HepG2 (cell line): ENCODE results near the gene PCNP. TPM values are rescaled to one million over a fixed set of nuclear protein-coding genes. Genes with fewer than 3 reads are reported as not detected.
"Not testable (repeated sequence)": the region's sequence is repeated elsewhere in the genome, so short reads cannot be mapped to it uniquely, and the experiment has no call there.

Source experiments
- ATAC-seq: fragments of 200-7000 bp; cut with Tn5 transposase; 3 replicates; pipeline ENCODE4 v1.9.1; 2020; ENCODE audit warnings: mild to moderate bottlenecking, moderate library complexity
- BruUV-seq: library from RNA; stranded (reverse); fragments of 400-500 nt; replicated peaks from 2 replicates; lab custom pipeline; 2021; lab: Mats Ljungman, UMichigan
- CTCF ChIA-PET: fragments of 300-600 bp; formaldehyde crosslinking; extraction: SDS; loops from one replicate; lab custom pipeline; 2021; ENCODE audit warnings: low total read pairs, inconsistent platforms, low intra/inter-chr PET ratio; lab: Yijun Ruan, JAX
- POLR2A ChIA-PET: fragments of 350-600 bp; sonication (Branson Sonifier 250); formaldehyde crosslinking; loops from one replicate; lab custom pipeline; 2020; ENCODE audit warnings: antibody characterized with exemption, inconsistent platforms; lab: Yijun Ruan, JAX
- DNase-seq: peaks from one replicate; pipeline ENCODE4 v3.0.0-alpha.2; 2015; ENCODE audit warnings: low spot score
- FAIRE-seq: peaks from 3 replicates; lab custom pipeline; 2011; peaks lifted over from hg19 to GRCh38; lab: Jason Lieb, UNC
- H2AFZ ChIP-seq: one replicate; pipeline ENCODE4 v1.6.1; 2011; ENCODE audit warnings: low read length, inconsistent platforms
- H3K27ac ChIP-seq: fragments of 300-600 bp; 3 replicates; pipeline ENCODE4 v1.8.0; 2011; ENCODE audit warnings: mixed run types, mild to moderate bottlenecking, mixed read lengths, low read length, inconsistent platforms; ENCODE audit not compliant: insufficient read depth; ENCODE audit errors: extremely low read length
- H3K27me3 ChIP-seq, 2 experiments: fragments of 200-600 bp in 1 of 2; 2 replicates in 1 of 2; 3 replicates in 1 of 2; pipeline versions ENCODE4 v1.6.0 to v1.8.0; 2011; ENCODE audit warnings: low read length in 2 of 2, mild to moderate bottlenecking in 2 of 2, moderate library complexity in 2 of 2, inconsistent platforms in 1 of 2; ENCODE audit not compliant: insufficient read depth in 2 of 2, control insufficient read depth in 1 of 2
- H3K36me3 ChIP-seq, 2 experiments: fragments of 200-600 bp in 1 of 2; replicated peaks in 1 of 2; 2 replicates in 1 of 2; 3 replicates in 1 of 2; pipeline versions ENCODE4 v1.5.1 to v1.8.0; 2011; ENCODE audit warnings: low read length in 2 of 2, inconsistent platforms in 1 of 2; ENCODE audit not compliant: insufficient read depth in 2 of 2, control insufficient read depth in 1 of 2
- H3K4me1 ChIP-seq: 2 replicates; pipeline ENCODE4 v1.5.1; 2012; ENCODE audit warnings: low read length, inconsistent platforms; ENCODE audit not compliant: insufficient read depth
- H3K4me2 ChIP-seq: 2 replicates; pipeline ENCODE4 v1.6.0; 2011; ENCODE audit warnings: low read depth, low read length, inconsistent platforms
- H3K4me3 ChIP-seq, 3 experiments: fragments of 200-600 bp in 1 of 3; sonication (generic), shearing (Covaris generic) in 1 of 3; replicated peaks in 1 of 3; 2 replicates each; pipeline ENCODE4 v1.5.1; 2011 to 2016; ENCODE audit warnings: low read length in 3 of 3, inconsistent platforms in 2 of 3, low read depth in 2 of 3, mild to moderate bottlenecking in 2 of 3, control low read depth in 1 of 3, mixed read lengths in 1 of 3; ENCODE audit not compliant: insufficient read depth in 1 of 3
- H3K79me2 ChIP-seq: one replicate; pipeline ENCODE4 v1.6.1; 2011; ENCODE audit warnings: low read length, inconsistent platforms; ENCODE audit not compliant: insufficient read depth
- H3K9ac ChIP-seq: 2 replicates; pipeline ENCODE4 v1.6.0; 2011; ENCODE audit warnings: mild to moderate bottlenecking, low read depth, low read length, inconsistent platforms; ENCODE audit not compliant: insufficient read depth
- H3K9me3 ChIP-seq: 2 replicates; pipeline ENCODE4 v1.5.1; 2012; ENCODE audit warnings: mild to moderate bottlenecking, low read length
- H4K20me1 ChIP-seq: 2 replicates; pipeline ENCODE4 v1.6.0; 2011; ENCODE audit warnings: inconsistent platforms, mild to moderate bottlenecking, low read length, moderate library complexity; ENCODE audit not compliant: insufficient read depth
- CBX1 ChIP-seq: IDR thresholded peaks from one replicate; pipeline ENCODE4 v1.6.1; 2016; ENCODE audit warnings: antibody characterized with exemption, low read depth
- CEBPB ChIP-seq: IDR thresholded peaks from 2 replicates; pipeline ENCODE4 v1.6.1; 2011; ENCODE audit warnings: low read depth, low read length, improper control_type of control experiment, borderline replicate concordance
- CEBPG ChIP-seq: IDR thresholded peaks from 2 replicates; pipeline ENCODE4 v1.6.1; 2016
- CREB1 ChIP-seq, 2 experiments: fragments of 450-650 bp in 1 of 2; IDR thresholded peaks; 2 replicates each; pipeline ENCODE4 v1.6.1; 2016 to 2017; ENCODE audit warnings: control low read depth in 1 of 2, mild to moderate bottlenecking in 1 of 2, missing compliant biosample characterization in 1 of 2, missing genetic modification characterization in 1 of 2
- GATAD2A ChIP-seq: IDR thresholded peaks from 2 replicates; pipeline ENCODE4 v1.6.1; 2016
- GLI4 ChIP-seq: sonication (generic); formaldehyde crosslinking; IDR thresholded peaks from 2 replicates; pipeline ENCODE4 v1.5.1; 2020; ENCODE audit warnings: missing genetic modification reagents, mild to moderate bottlenecking, moderate library complexity, borderline replicate concordance
- POGZ ChIP-seq: sonication (generic); formaldehyde crosslinking; IDR thresholded peaks from 2 replicates; pipeline ENCODE4 v1.4.0; 2020; ENCODE audit warnings: mild to moderate bottlenecking, missing genetic modification reagents
- SAP130 ChIP-seq: IDR thresholded peaks from 2 replicates; pipeline ENCODE4 v1.6.1; 2016; ENCODE audit warnings: low read depth
- SOX13 ChIP-seq, 3 experiments: fragments of 450-650 bp in 1 of 3; sonication (generic) in 1 of 3; formaldehyde crosslinking in 1 of 3; IDR thresholded peaks in 2 of 3; conservative IDR thresholded peaks in 1 of 3; 2 replicates each; pipeline versions ENCODE4 v1.5.0 to v1.6.1; 2016 to 2020; ENCODE audit warnings: antibody characterized with exemption in 1 of 3, mild to moderate bottlenecking in 1 of 3, missing compliant biosample characterization in 1 of 3, missing genetic modification reagents in 1 of 3, moderate library complexity in 1 of 3
- SOX5 ChIP-seq: IDR thresholded peaks from 2 replicates; pipeline ENCODE4 v1.6.1; 2016; ENCODE audit warnings: borderline replicate concordance
- SOX6 ChIP-seq, 2 experiments: fragments of 450-650 bp in 1 of 2; sonication (generic) in 1 of 2; formaldehyde crosslinking in 1 of 2; IDR thresholded peaks; 2 replicates each; pipeline versions ENCODE4 v1.4.0 to v1.6.1; 2017 to 2020; ENCODE audit warnings: antibody characterized with exemption in 1 of 2, mild to moderate bottlenecking in 1 of 2, missing genetic modification reagents in 1 of 2
- ZFP82 ChIP-seq: sonication (generic); formaldehyde crosslinking; IDR thresholded peaks from 2 replicates; pipeline ENCODE4 v1.5.1; 2020; ENCODE audit warnings: mild to moderate bottlenecking, missing genetic modification reagents, borderline replicate concordance
- ZFX ChIP-seq: sonication (generic); formaldehyde crosslinking; IDR thresholded peaks from 2 replicates; pipeline ENCODE4 v1.4.0; 2020; ENCODE audit warnings: mild to moderate bottlenecking, low read depth, missing genetic modification reagents, moderate library complexity
- ZFY ChIP-seq: sonication (generic); formaldehyde crosslinking; IDR thresholded peaks from 2 replicates; pipeline ENCODE4 v1.4.0; 2020; ENCODE audit warnings: missing genetic modification reagents
- ZNF432 ChIP-seq: sonication (generic); formaldehyde crosslinking; IDR thresholded peaks from 2 replicates; pipeline ENCODE4 v1.5.0; 2020; ENCODE audit warnings: missing genetic modification reagents, mild to moderate bottlenecking, borderline replicate concordance
- ZNF605 ChIP-seq: sonication (generic); formaldehyde crosslinking; IDR thresholded peaks from 2 replicates; pipeline ENCODE4 v1.8.0; 2022; ENCODE audit warnings: mild to moderate bottlenecking, missing genetic modification reagents
- WGBS: methylation state at CpG from one replicate; pipeline ENCODE4 v1.1.6; 2017; ENCODE audit warnings: low lambda C conversion rate; 5-methylcytosine and 5-hydroxymethylcytosine counted together
- in situ Hi-C: cut with HindIII; loops from 2 replicates; pipeline ENCODE4 v1.10.0; 2017; ENCODE audit warnings: low pct_unique_long_range_greater_than_20kb; ENCODE audit not compliant: extremely low pct_ligation_motif_present
- intact Hi-C: fragments of 100-400 bp; cut with micrococcal nuclease; formaldehyde crosslinking; loops from one replicate; pipeline ENCODE4 v1.10.0; 2022; ENCODE audit not compliant: unreplicated experiment
- polyA plus RNA-seq, 8 experiments: library from polyadenylated mRNA; depleted of rRNA in 3 of 8; stranded (reverse) in 7 of 8; unstranded in 1 of 8; fragments of >200 nt; fragmentation: Illumina TruSeq in 4 of 8; extraction: Trizol in 4 of 8; gene quantifications; 2 replicates each; pipeline versions ENCODE4 v1.2.1 to v1.2.3, GENCODE V29; 2011 to 2016; ENCODE audit warnings: low read depth in 4 of 8, missing spikeins in 1 of 8, mixed read lengths in 1 of 8; ENCODE audit not compliant: insufficient read depth in 1 of 8
- total RNA-seq, 5 experiments: library from RNA; depleted of rRNA; stranded (reverse); fragments of >200 nt; fragmentation: Illumina TruSeq; extraction: Trizol; gene quantifications; 2 replicates each; pipeline ENCODE4 v1.2.3, GENCODE V29; 2016; ENCODE audit warnings: low read depth in 1 of 5
- TF ChIP-seq, protein P1 (sequence below): IDR thresholded peaks from 2 replicates; pipeline ENCODE4 v1.6.1; 2016; ENCODE audit warnings: low read depth

The PCNP gene
- total and polyA plus RNA-seq, 2 of the 13 experiments (the other 11 are each of a cell fraction or from before 2014, with no cell fraction given) = 44.1 to 78.2 TPM

GRCh38 chr3:101611023-101611422 lies 37.0 kb downstream of the PCNP start:
- WGBS = 98% methylated on average over 2 of the region's 2 CpGs
- FAIRE-seq (no peak), DNase-seq (no peak), ATAC-seq (no peak)
- CTCF ChIA-PET = no interaction called here
- intact Hi-C loops (no loop called here), in situ Hi-C loops (no loop called here)
- TF ChIP-seq ZFP82 (CRISPR knock-in tag) = no peak
- no peak for TF ChIP-seq ZNF605 (CRISPR knock-in tag)
- TF ChIP-seq CBX1 = no peak
- TF ChIP-seq GLI4 = no peak
- Histone ChIP-seq H2AFZ (no peak overlapping the region), H3K4me1 (peaks cover 17% of the 10 kb centered on the region), H3K4me2 (no peak overlapping the region), H3K9me3 (no peaks in the 10 kb centered on the region), H3K79me2 (no peaks in the 10 kb centered on the region), H3K27ac (no peak overlapping the region), H3K27me3 (no peaks in the 10 kb centered on the region), H3K36me3 (no peaks in the 10 kb centered on the region), H4K20me1 (no peaks in the 10 kb centered on the region), H3K9ac (no peak overlapping the region), H3K4me3 (no peak overlapping the region)
- POLR2A ChIA-PET = no interaction called here
- BruUV-seq = no TSS peak

- H3K9ac ChIP-seq; H3K79me2 ChIP-seq; H3K27me3 ChIP-seq; CTCF ChIA-PET; H3K4me3 ChIP-seq; H3K36me3 ChIP-seq; H4K20me1 ChIP-seq; BruUV-seq; H2AFZ ChIP-seq; H3K4me2 ChIP-seq; in situ Hi-C loops; H3K9me3 ChIP-seq; TF ChIP-seq SOX6, CREB1, SOX13 (IDR thresholded peaks at IDR 0.05): not testable (repeated sequence)
- POLR2A ChIA-PET = interaction anchor here (1.3 kb wide), 1 partner anchor 39 kb away, joined by 3 read pairs; the partner anchor contains the start of gene PCNP
- WGBS = 30% methylated on average over 8 of the region's 9 CpGs
- TF ChIP-seq SOX6 (CRISPR knock-in tag; IDR thresholded peaks at IDR 0.05) (peak; percentile 24; the same call in 1 of the 2 replicates), GATAD2A (CRISPR knock-in tag) (0 out of 2 replicates have a peak, but pooled peaks have one; percentile 22), SAP130 (CRISPR knock-in tag) (peak; percentile 14; the same call in 1 of the 2 replicates), CREB1 (CRISPR knock-in tag; IDR thresholded peaks at IDR 0.05) (peak; percentile 41; the same call in 1 of the 2 replicates), SOX5 (CRISPR knock-in tag) (0 out of 2 replicates have a peak, but pooled peaks have one; percentile 11), POGZ (CRISPR knock-in tag) (0 out of 2 replicates have a peak, but pooled peaks have one; percentile 26), CEBPB (peak; percentile 47; the same call in 1 of the 2 replicates), SOX13 (CRISPR knock-in tag; conservative IDR thresholded peaks at IDR 0.05 in 1 of 2, IDR thresholded peaks at IDR 0.05 in 1 of 2) (peak in 1 of 2 experiments; percentile 20; a peak in 1 of 4 replicates), CEBPG (CRISPR knock-in tag) (peak; percentile 65), ZFY (CRISPR knock-in tag) (peak; percentile 76), ZFX (CRISPR knock-in tag) (peak; percentile 55), ZNF432 (CRISPR knock-in tag) (peak; percentile 86; the same call in 1 of the 2 replicates)
- TF ChIP-seq, protein P1, sequence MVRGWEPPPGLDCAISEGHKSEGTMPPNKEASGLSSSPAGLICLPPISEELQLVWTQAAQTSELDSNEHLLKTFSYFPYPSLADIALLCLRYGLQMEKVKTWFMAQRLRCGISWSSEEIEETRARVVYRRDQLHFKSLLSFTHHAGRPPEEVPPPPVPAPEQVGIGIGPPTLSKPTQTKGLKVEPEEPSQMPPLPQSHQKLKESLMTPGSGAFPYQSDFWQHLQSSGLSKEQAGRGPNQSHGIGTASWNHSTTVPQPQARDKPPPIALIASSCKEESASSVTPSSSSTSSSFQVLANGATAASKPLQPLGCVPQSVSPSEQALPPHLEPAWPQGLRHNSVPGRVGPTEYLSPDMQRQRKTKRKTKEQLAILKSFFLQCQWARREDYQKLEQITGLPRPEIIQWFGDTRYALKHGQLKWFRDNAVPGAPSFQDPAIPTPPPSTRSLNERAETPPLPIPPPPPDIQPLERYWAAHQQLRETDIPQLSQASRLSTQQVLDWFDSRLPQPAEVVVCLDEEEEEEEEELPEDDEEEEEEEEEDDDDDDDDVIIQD = 0 out of 2 replicates have a peak, but pooled peaks have one; percentile 34
- H3K27ac ChIP-seq = peak overlapping the region; percentile 37
- H3K4me1 ChIP-seq = peaks cover 17% of the 10 kb centered on the region
- peak; percentile 29 for DNase-seq
- FAIRE-seq = peak; percentile 74
- peak; percentile 70 for ATAC-seq
- intact Hi-C loops = loop anchor here (2.0 kb wide), 1 partner anchor 20 kb away; no protein-coding TSS in a partner anchor
These were observed 39.0 kb downstream of the PCNP start for GRCh38 chr3:101613014-101613413.
